BE2C (cell line): ENCODE results near the gene TEDDM1.

ENCODE experiments used
- DNase-seq: peaks from one replicate; pipeline ENCODE4 v3.0.0-alpha.2; 2020
- H3K27me3 ChIP-seq: fragments of 250-450 bp; sonication (Bioruptor Pico); 2 replicates; pipeline ENCODE4 v1.5.1; 2020; ENCODE audit warnings: mild to moderate bottlenecking
- H3K36me3 ChIP-seq: fragments of 250-450 bp; sonication (Bioruptor Pico); 2 replicates; pipeline ENCODE4 v1.5.1; 2020; ENCODE audit warnings: mild to moderate bottlenecking
- H3K4me1 ChIP-seq: fragments of 250-450 bp; sonication (Bioruptor Pico); 2 replicates; pipeline ENCODE4 v1.5.1; 2020
- H3K4me3 ChIP-seq: 2 replicates; pipeline ENCODE4 v1.5.1; 2011; ENCODE audit warnings: low read depth, low read length
- H3K9me3 ChIP-seq: fragments of 250-450 bp; sonication (Bioruptor Pico); 2 replicates; pipeline ENCODE4 v1.5.1; 2020
- TF ChIP-seq, protein P1 (sequence below): IDR thresholded peaks from 2 replicates; pipeline ENCODE4 v1.5.1; 2012; ENCODE audit warnings: mild to moderate bottlenecking, low read depth, low read length

The TEDDM1 gene

DNA sequence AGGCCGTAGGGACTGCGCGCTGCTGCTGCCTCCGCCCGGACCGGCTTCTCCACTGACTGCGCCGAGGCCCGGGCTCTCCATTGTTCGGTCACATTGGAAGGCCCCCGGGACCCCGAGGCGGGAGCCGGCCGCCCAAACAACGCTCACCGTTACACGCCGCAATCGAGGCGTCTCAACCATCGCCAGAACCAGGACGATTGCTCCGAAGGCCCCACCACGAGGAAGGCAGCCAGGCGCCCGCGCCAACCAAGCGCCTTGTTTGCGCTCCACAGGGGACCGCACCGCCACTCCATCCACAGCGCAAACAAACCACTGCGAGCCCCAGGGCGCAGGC lies 9.5 kb downstream of the TEDDM1 start:
- Histone ChIP-seq H3K27me3 (no peaks in the 10 kb centered on the region), H3K9me3 (no peaks in the 10 kb centered on the region), H3K36me3 (peaks cover 27% of the 10 kb centered on the region), H3K4me3 (peak overlapping the region; percentile 92), H3K4me1 (peaks cover 4% of the 10 kb centered on the region; the same call in 1 of the 2 replicates)
- TF ChIP-seq, protein P1, sequence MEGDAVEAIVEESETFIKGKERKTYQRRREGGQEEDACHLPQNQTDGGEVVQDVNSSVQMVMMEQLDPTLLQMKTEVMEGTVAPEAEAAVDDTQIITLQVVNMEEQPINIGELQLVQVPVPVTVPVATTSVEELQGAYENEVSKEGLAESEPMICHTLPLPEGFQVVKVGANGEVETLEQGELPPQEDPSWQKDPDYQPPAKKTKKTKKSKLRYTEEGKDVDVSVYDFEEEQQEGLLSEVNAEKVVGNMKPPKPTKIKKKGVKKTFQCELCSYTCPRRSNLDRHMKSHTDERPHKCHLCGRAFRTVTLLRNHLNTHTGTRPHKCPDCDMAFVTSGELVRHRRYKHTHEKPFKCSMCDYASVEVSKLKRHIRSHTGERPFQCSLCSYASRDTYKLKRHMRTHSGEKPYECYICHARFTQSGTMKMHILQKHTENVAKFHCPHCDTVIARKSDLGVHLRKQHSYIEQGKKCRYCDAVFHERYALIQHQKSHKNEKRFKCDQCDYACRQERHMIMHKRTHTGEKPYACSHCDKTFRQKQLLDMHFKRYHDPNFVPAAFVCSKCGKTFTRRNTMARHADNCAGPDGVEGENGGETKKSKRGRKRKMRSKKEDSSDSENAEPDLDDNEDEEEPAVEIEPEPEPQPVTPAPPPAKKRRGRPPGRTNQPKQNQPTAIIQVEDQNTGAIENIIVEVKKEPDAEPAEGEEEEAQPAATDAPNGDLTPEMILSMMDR, result no peak
- no peak for DNase-seq

DNA sequence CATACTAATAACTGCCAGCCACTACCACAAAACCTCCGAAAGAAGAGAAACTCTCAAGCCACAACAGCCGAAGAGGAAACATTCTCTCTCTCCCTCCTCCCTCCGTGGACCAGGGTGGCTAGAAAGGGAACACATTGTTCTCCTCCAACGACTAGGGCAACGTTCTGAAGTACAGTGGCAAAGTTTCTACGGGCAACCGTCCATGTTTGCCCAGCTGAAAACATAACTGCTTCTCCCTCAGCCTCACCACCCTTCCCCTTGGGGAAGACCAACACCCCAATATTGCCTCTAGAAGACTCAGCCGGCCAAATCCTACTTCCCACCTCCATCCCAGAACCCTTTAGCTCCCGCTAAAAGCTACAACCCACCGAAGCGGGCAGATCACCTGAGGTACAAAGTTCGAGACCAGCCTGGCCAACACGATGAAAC lies 10.8 kb downstream of the TEDDM1 start:
- peaks cover 4% of the 10 kb centered on the region; the same call in 1 of the 2 replicates for H3K4me1 ChIP-seq
- no peak for DNase-seq
- H3K4me3 ChIP-seq, result peak overlapping the region; percentile 92
- H3K36me3 ChIP-seq, result peaks cover 38% of the 10 kb centered on the region
- no peaks in the 10 kb centered on the region for H3K27me3 ChIP-seq
- TF ChIP-seq, protein P1, result no peak
- no peaks in the 10 kb centered on the region for H3K9me3 ChIP-seq

DNA sequence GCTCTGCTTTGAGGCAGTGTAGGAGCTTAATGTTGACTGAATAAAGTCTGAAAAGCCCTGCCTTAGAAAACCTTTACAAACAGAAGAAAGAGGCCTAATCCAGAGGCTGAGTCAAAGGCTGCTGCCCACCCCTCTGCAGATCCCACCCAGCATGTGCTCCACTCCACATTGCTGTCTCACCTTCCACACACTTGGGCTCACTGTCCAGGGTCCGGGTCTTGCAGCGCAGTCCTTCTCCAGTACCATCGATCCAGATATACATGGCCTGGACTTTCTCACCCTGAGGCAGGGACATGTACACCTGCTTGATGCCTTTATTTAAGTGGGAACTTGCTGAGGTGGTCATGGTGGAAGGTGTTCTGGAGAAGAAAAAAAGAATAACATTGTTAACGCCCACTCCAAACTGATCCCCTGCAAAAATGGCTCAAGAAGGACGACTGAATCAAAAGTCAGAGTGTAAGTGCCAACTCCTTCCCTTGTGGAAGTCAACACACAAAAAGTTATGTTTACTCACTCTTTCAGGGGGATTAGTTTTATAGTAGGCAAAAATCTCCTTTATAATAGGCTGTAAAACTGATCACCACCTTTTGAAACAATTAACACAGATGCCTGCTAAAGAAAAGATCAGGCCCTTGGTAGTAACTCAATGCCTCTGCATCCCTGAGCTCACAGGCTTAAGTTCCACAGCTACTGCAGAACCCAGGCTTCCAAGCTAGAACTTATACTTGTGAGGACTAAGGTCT lies 11.9 kb downstream of the TEDDM1 start:
- Histone ChIP-seq H3K9me3 (no peaks in the 10 kb centered on the region), H3K27me3 (no peaks in the 10 kb centered on the region), H3K4me3 (no peak overlapping the region), H3K36me3 (peaks cover 48% of the 10 kb centered on the region), H3K4me1 (peaks cover 4% of the 10 kb centered on the region; the same call in 1 of the 2 replicates)
- TF ChIP-seq, protein P1, result no peak
- no peak for DNase-seq

DNA sequence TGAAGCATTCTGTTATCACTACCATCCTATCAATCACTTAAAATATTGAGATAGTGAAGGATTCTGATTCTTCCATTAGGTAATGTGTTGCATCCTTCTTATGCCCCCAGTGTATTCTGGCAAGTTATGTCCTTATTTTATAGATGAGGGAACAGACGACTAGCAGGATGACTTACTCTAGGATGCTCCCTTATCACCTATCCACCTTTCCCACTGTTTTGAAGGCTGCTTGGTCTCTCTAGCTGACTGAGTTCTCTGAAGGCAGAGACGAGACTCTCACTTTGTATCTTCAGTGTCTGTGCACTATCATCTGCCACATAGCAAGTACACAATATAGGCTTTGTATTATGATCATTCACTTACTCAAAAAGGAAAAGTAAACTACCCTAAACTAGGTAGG lies 12.9 kb downstream of the TEDDM1 start:
- Histone ChIP-seq H3K4me1 (peaks cover 4% of the 10 kb centered on the region; the same call in 1 of the 2 replicates), H3K9me3 (no peaks in the 10 kb centered on the region), H3K27me3 (no peaks in the 10 kb centered on the region), H3K36me3 (peaks cover 57% of the 10 kb centered on the region), H3K4me3 (no peak overlapping the region)
- no peak for DNase-seq
- TF ChIP-seq, protein P1, result no peak

DNA sequence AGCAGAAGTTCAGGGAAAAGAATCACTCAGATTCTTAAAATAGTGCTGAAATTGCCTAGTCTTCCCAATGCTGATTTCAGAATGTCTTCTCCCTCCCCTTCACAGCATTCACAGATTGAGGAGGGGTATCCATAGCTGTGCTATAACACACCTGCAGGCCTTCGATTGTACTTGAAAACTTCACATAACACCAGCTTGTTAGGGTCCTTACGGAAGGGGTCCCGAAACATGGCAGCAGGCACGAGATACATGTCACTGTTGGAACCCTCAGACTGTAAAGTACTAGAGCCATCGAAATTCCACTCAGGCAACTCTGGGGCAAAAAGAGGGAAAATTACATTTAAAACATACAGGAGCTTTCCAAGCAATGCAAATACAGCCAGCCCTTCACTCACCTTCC lies 13.5 kb downstream of the TEDDM1 start:
- Histone ChIP-seq H3K9me3 (no peaks in the 10 kb centered on the region), H3K4me1 (no peaks in the 10 kb centered on the region; the same call in 1 of the 2 replicates), H3K36me3 (peaks cover 60% of the 10 kb centered on the region), H3K27me3 (no peaks in the 10 kb centered on the region), H3K4me3 (no peak overlapping the region)
- TF ChIP-seq, protein P1, result no peak
- no peak for DNase-seq
